Sigmoid colon (tissue), 4 donors: ENCODE measurements around the gene TTLL4.

ENCODE experiments used
- EP300 ChIP-seq, 4 donors: sonication (generic); formaldehyde crosslinking; IDR thresholded peaks; one replicate each; pipeline ENCODE4 v1.6.1; 2017; ENCODE audit warnings: antibody characterized with exemption in 4 of 4
- POLR2A ChIP-seq, 2 donors: fragments of 450-650 bp; IDR thresholded peaks; one replicate each; pipeline ENCODE4 v1.6.1; 2016; ENCODE audit warnings: antibody characterized with exemption in 2 of 2, mild to moderate bottlenecking in 2 of 2, moderate library complexity in 2 of 2
- POLR2AphosphoS5 ChIP-seq, 4 donors: sonication (generic); formaldehyde crosslinking; IDR thresholded peaks; one replicate each; pipeline ENCODE4 v1.6.1; 2017; ENCODE audit warnings: antibody characterized with exemption in 4 of 4

DNA sequence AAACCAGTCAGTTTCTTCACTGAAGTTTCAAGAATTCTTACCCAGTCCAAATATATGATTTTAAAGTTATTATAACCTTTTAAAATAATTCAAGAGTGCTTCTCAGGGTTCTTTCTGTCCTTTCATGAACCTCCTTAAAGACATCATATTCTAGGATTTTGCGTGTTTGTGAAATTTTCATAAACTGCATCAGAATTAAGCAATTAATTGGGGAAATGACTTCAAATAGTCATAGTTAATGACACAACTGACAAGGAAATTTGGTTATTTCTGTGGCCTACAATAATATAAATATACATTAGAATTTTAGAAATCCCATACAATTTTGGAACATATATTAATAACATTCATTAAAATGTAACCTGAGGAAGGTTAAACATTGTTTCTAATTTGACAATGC, 81.8 kb downstream of the TTLL4 start:
- no peak for TF ChIP-seq EP300 (IDR thresholded peaks at IDR 0.05)
- TF ChIP-seq POLR2A (IDR thresholded peaks at IDR 0.05) = no peak
- TF ChIP-seq POLR2AphosphoS5 (IDR thresholded peaks at IDR 0.05) = no peak
